22Rv1 (cell line): ENCODE measurements around the gene PITRM1.
A peak's percentile ranks its signal among the peaks of the same experiment; 100 is the strongest.
"Not testable (repeated sequence)": the region's sequence is repeated elsewhere in the genome, so short reads cannot be mapped to it uniquely, and the experiment has no call there.

Experiments
- H3K27ac ChIP-seq: fragments of 450-650 bp; 2 replicates; pipeline ENCODE4 v1.5.1; 2017
- ZFX ChIP-seq: fragments of 450-650 bp; IDR thresholded peaks from 2 replicates; pipeline ENCODE4 v1.6.1; 2017; ENCODE audit warnings: antibody characterized with exemption, borderline replicate concordance
- TF ChIP-seq, protein P1 (sequence below): fragments of 450-650 bp; IDR thresholded peaks from 2 replicates; pipeline ENCODE4 v1.5.1; 2017; ENCODE audit warnings: mild to moderate bottlenecking

Gene PITRM1

GRCh38 chr10:3173171-3173878, 743 bp upstream of the PITRM1 start:
- TF ChIP-seq, protein P1, sequence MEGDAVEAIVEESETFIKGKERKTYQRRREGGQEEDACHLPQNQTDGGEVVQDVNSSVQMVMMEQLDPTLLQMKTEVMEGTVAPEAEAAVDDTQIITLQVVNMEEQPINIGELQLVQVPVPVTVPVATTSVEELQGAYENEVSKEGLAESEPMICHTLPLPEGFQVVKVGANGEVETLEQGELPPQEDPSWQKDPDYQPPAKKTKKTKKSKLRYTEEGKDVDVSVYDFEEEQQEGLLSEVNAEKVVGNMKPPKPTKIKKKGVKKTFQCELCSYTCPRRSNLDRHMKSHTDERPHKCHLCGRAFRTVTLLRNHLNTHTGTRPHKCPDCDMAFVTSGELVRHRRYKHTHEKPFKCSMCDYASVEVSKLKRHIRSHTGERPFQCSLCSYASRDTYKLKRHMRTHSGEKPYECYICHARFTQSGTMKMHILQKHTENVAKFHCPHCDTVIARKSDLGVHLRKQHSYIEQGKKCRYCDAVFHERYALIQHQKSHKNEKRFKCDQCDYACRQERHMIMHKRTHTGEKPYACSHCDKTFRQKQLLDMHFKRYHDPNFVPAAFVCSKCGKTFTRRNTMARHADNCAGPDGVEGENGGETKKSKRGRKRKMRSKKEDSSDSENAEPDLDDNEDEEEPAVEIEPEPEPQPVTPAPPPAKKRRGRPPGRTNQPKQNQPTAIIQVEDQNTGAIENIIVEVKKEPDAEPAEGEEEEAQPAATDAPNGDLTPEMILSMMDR: no peak
- TF ChIP-seq ZFX: no peak
- peak overlapping the region; percentile 48 for H3K27ac ChIP-seq

- TF ChIP-seq, protein P1: no peak
- no peak for TF ChIP-seq ZFX
- H3K27ac ChIP-seq: peak overlapping the region; percentile 62
These were observed 519 bp downstream of the PITRM1 start for GRCh38 chr10:3172081-3172445.

- not testable (repeated sequence) for H3K27ac ChIP-seq
These were observed 1.1 kb downstream of the PITRM1 start for GRCh38 chr10:3171488-3171887.

DNA sequence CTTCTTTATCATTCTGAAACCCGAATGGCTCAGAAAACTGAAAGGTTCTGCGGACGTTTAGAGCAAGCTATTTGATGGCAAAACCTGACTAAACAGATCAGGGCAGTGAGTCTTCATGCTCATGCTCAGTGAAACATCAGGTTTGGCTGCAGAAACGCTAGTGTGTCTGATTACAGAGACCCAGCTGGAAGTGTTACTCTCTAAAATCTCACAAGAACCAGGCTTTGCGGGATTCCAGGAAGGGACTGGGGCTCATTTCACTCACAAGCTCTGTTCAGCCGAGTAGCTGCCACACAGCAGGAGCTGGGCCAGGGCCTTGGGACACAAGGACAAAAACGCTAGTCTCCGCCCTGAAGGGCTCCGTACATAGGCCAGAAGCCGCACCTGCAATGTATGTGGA, 2.9 kb downstream of the PITRM1 start:
- no peak for TF ChIP-seq ZFX
- TF ChIP-seq, protein P1: no peak
- H3K27ac ChIP-seq: no peak overlapping the region

DNA sequence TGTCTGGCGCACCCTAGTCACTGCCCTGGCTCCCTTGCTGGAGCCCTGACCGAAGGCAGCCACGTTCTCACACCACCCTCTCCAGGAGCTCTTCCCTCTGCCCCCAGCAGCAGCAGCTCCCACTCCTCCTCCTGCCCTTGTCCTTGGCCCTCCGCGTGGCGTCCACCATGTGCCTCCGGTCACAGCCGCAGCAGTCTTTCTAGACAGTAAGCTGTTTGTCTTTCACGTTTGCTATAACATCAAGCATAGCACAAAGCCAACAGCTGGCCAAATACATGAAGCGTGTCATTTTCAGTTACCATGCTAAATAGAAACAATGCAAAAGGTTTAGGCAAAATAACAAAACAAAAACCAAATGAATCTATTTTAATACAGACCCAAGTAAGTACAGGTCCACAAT, 3.3 kb downstream of the PITRM1 start:
- TF ChIP-seq ZFX: no peak
- TF ChIP-seq, protein P1: no peak
- no peak overlapping the region for H3K27ac ChIP-seq

- no peak for TF ChIP-seq ZFX
- TF ChIP-seq, protein P1: no peak
- H3K27ac ChIP-seq: no peak overlapping the region
These were observed 4.8 kb downstream of the PITRM1 start for GRCh38 chr10:3167611-3168330.

GRCh38 chr10:3166496-3167290, 5.9 kb downstream of the PITRM1 start:
- no peak for TF ChIP-seq ZFX
- TF ChIP-seq, protein P1: no peak

More at GRCh38 chr10:3166496-3167290, 5.9 kb downstream of the PITRM1 start:
- no peak overlapping the region for H3K27ac ChIP-seq
